Osteocyte (in vitro differentiated cells): ENCODE measurements around the gene SYDE1. TPM values are rescaled to one million over a fixed set of nuclear protein-coding genes. Genes with fewer than 3 reads are reported as not detected.
"Not testable (repeated sequence)": the region's sequence is repeated elsewhere in the genome, so short reads cannot be mapped to it uniquely, and the experiment has no call there.

Source experiments
- DNase-seq: peaks from one replicate; pipeline ENCODE4 v3.0.0; 2021; ENCODE audit warnings: mixed read lengths; ENCODE audit not compliant: unreplicated experiment; ENCODE audit errors: extremely low spot score
- H3K27ac Mint-ChIP-seq: one replicate; pipeline ENCODE4 v1.8.0; 2021; ENCODE audit warnings: mild to moderate bottlenecking, mixed read lengths; ENCODE audit not compliant: unreplicated experiment
- H3K27me3 Mint-ChIP-seq: one replicate; pipeline ENCODE4 v1.8.0; 2021; ENCODE audit warnings: mixed read lengths; ENCODE audit not compliant: unreplicated experiment
- H3K36me3 Mint-ChIP-seq: one replicate; pipeline ENCODE4 v1.8.0; 2021; ENCODE audit warnings: mixed read lengths; ENCODE audit not compliant: unreplicated experiment
- H3K4me1 Mint-ChIP-seq: one replicate; pipeline ENCODE4 v1.8.0; 2021; ENCODE audit warnings: mixed read lengths; ENCODE audit not compliant: unreplicated experiment
- H3K4me3 Mint-ChIP-seq: one replicate; pipeline ENCODE4 v1.8.0; 2021; ENCODE audit warnings: mild to moderate bottlenecking, moderate library complexity, mixed read lengths; ENCODE audit not compliant: unreplicated experiment
- H3K9me3 Mint-ChIP-seq: one replicate; pipeline ENCODE4 v1.8.0; 2021; ENCODE audit warnings: mixed read lengths; ENCODE audit not compliant: unreplicated experiment
- total RNA-seq: library from RNA; stranded (reverse); gene quantifications from 2 replicates; pipeline ENCODE4 v1.2.1, GENCODE V29; 2021
- TF ChIP-seq, protein P1 (sequence below): fragments of 200-600 bp; sonication (generic); IDR thresholded peaks from 2 replicates; pipeline ENCODE4 v1.5.0; 2021; ENCODE audit warnings: antibody characterized with exemption, mild to moderate bottlenecking, moderate library complexity

Gene SYDE1
- total RNA-seq, 1 donor from 2014 or later, result 74.6 TPM

GRCh38 chr19:15093001-15093400 lies 14.2 kb upstream of the SYDE1 start:
- Mint-ChIP-seq H3K4me3 (no peak overlapping the region), H3K27me3 (peaks cover 7% of the 10 kb centered on the region), H3K27ac (no peak overlapping the region), H3K9me3 (no peaks in the 10 kb centered on the region), H3K4me1 (peaks cover 2% of the 10 kb centered on the region), H3K36me3 (no peaks in the 10 kb centered on the region)
- DNase-seq, result no peak
- TF ChIP-seq, protein P1, sequence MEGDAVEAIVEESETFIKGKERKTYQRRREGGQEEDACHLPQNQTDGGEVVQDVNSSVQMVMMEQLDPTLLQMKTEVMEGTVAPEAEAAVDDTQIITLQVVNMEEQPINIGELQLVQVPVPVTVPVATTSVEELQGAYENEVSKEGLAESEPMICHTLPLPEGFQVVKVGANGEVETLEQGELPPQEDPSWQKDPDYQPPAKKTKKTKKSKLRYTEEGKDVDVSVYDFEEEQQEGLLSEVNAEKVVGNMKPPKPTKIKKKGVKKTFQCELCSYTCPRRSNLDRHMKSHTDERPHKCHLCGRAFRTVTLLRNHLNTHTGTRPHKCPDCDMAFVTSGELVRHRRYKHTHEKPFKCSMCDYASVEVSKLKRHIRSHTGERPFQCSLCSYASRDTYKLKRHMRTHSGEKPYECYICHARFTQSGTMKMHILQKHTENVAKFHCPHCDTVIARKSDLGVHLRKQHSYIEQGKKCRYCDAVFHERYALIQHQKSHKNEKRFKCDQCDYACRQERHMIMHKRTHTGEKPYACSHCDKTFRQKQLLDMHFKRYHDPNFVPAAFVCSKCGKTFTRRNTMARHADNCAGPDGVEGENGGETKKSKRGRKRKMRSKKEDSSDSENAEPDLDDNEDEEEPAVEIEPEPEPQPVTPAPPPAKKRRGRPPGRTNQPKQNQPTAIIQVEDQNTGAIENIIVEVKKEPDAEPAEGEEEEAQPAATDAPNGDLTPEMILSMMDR, result no peak

DNA sequence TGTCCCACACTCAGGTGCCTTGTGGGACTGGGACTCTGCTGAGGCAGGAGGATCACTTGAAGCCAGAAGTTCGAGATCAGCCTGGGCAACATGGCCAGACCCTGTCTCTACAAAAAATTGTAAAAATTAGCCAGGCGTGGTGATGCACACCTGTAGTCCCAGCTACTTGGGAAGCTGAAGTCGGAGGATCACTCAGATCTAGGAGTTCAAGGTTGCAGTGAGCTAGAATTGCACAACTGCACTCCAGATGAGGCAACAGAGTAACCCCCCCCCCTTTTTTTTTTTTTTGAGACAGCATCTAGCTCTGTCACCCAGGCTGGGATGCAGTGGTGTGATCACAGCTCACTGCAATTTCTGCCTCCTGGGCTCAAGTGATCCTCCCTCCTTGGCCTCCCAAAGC lies 11.0 kb upstream of the SYDE1 start:
- no peak overlapping the region for H3K27ac Mint-ChIP-seq
- no peak for DNase-seq
- TF ChIP-seq, protein P1, result no peak
- H3K27me3 Mint-ChIP-seq, result no peaks in the 10 kb centered on the region
- no peak overlapping the region for H3K4me3 Mint-ChIP-seq
- no peaks in the 10 kb centered on the region for H3K9me3 Mint-ChIP-seq
- H3K4me1 Mint-ChIP-seq, result peaks cover 4% of the 10 kb centered on the region
- no peaks in the 10 kb centered on the region for H3K36me3 Mint-ChIP-seq

GRCh38 chr19:15097980-15098379 lies 9.2 kb upstream of the SYDE1 start:
- not testable (repeated sequence) for H3K36me3 Mint-ChIP-seq, H3K27me3 Mint-ChIP-seq, H3K27ac Mint-ChIP-seq, DNase-seq, H3K4me3 Mint-ChIP-seq, H3K9me3 Mint-ChIP-seq, H3K4me1 Mint-ChIP-seq

GRCh38 chr19:15098460-15098859 lies 8.7 kb upstream of the SYDE1 start:
- TF ChIP-seq, protein P1, result no peak
- H3K9me3 Mint-ChIP-seq, result peaks cover 2% of the 10 kb centered on the region
- no peaks in the 10 kb centered on the region for H3K27me3 Mint-ChIP-seq
- H3K4me3 Mint-ChIP-seq, result no peak overlapping the region
- no peak for DNase-seq
- H3K36me3 Mint-ChIP-seq, result no peaks in the 10 kb centered on the region
- no peak overlapping the region for H3K27ac Mint-ChIP-seq
- peaks cover 2% of the 10 kb centered on the region for H3K4me1 Mint-ChIP-seq

GRCh38 chr19:15099017-15099582 lies 8.1 kb upstream of the SYDE1 start:
- no peaks in the 10 kb centered on the region for H3K27me3 Mint-ChIP-seq
- H3K4me3 Mint-ChIP-seq, result no peak overlapping the region
- H3K4me1 Mint-ChIP-seq, result peaks cover 2% of the 10 kb centered on the region
- TF ChIP-seq, protein P1, result no peak
- peaks cover 5% of the 10 kb centered on the region for H3K9me3 Mint-ChIP-seq
- no peak overlapping the region for H3K27ac Mint-ChIP-seq
- no peak for DNase-seq
- no peaks in the 10 kb centered on the region for H3K36me3 Mint-ChIP-seq
